Measurements from ENCODE around the gene COL2A1. TPM values are rescaled to one million over a fixed set of nuclear protein-coding genes. Genes with fewer than 3 reads are reported as not detected.

COL2A1 gene
- total RNA-seq, 2 donors from 2014 or later = 12.4 to 21.0 TPM

- Histone ChIP-seq H3K4me3 (ENCODE audit: low read length) (no peak overlapping the region), H3K36me3 (ENCODE audit: control insufficient read depth, insufficient read depth, low read length) (no peaks in the 10 kb centered on the region), H3K9ac (ENCODE audit: extremely low read depth, low read length, poor library complexity, severe bottlenecking) (no peak overlapping the region), H3K4me1 (ENCODE audit: control insufficient read depth, insufficient read depth, low read length) (peaks cover 11% of the 10 kb centered on the region), H3K27ac (ENCODE audit: low read depth, low read length) (no peak overlapping the region), H3K27me3 (ENCODE audit: control insufficient read depth, insufficient read depth, low read length, poor library complexity, severe bottlenecking) (peaks cover 65% of the 10 kb centered on the region), H3K9me3 (ENCODE audit: control insufficient read depth, low read length) (no peaks in the 10 kb centered on the region)
- Mint-ChIP-seq H3K9me3 (no peaks in the 10 kb centered on the region), H3K4me3 (no peak overlapping the region), H3K4me1 (peaks cover 15% of the 10 kb centered on the region), H3K27ac (no peak overlapping the region), H3K27me3 (ENCODE audit: insufficient read depth) (peaks cover 99% of the 10 kb centered on the region), H3K36me3 (ENCODE audit: low read depth) (no peaks in the 10 kb centered on the region)
- TF ChIP-seq CTCF (conservative IDR thresholded peaks at IDR 0.05) = no peak
- no peak for DNase-seq
- WGBS, 2 experiments (ENCODE audit: insufficient coverage in 1 of 2, insufficient read length in 1 of 2) = 81 to 85% methylated on average over 2 to 5 of the region's 5 CpGs
Measured at GRCh38 chr12:48028541-48029431, 24.5 kb upstream of the COL2A1 start.

- H3K27me3 Mint-ChIP-seq (ENCODE audit: insufficient read depth) = peaks cover 100% of the 10 kb centered on the region
Measured at GRCh38 chr12:48027183-48028002, 23.1 kb upstream of the COL2A1 start.

More at GRCh38 chr12:48027183-48028002, 23.1 kb upstream of the COL2A1 start:
- TF ChIP-seq CTCF (conservative IDR thresholded peaks at IDR 0.05) = no peak
- H3K4me1 ChIP-seq (ENCODE audit: control insufficient read depth, insufficient read depth, low read length) = peaks cover 22% of the 10 kb centered on the region
- Mint-ChIP-seq H3K27ac (no peak overlapping the region), H3K9me3 (no peaks in the 10 kb centered on the region), H3K4me1 (peaks cover 28% of the 10 kb centered on the region), H3K4me3 (no peak overlapping the region), H3K36me3 (ENCODE audit: low read depth) (no peaks in the 10 kb centered on the region)
- H3K9ac ChIP-seq (ENCODE audit: extremely low read depth, low read length, poor library complexity, severe bottlenecking) = no peak overlapping the region
- peak overlapping the region; percentile 86 for H3K27ac ChIP-seq (ENCODE audit: low read depth, low read length)
- H3K27me3 ChIP-seq (ENCODE audit: control insufficient read depth, insufficient read depth, low read length, poor library complexity, severe bottlenecking) = peaks cover 55% of the 10 kb centered on the region
- WGBS, 2 experiments (ENCODE audit: insufficient coverage in 1 of 2, insufficient read length in 1 of 2) = 70 to 80% methylated on average over 4 to 18 of the region's 18 CpGs
- no peaks in the 10 kb centered on the region for H3K36me3 ChIP-seq (ENCODE audit: control insufficient read depth, insufficient read depth, low read length)
- no peak overlapping the region for H3K4me3 ChIP-seq (ENCODE audit: low read length)
- no peak for DNase-seq
- no peaks in the 10 kb centered on the region for H3K9me3 ChIP-seq (ENCODE audit: control insufficient read depth, low read length)

All from endodermal cell (in vitro differentiated cells).